ENCODE results near the gene SRR.

The SRR gene

DNA sequence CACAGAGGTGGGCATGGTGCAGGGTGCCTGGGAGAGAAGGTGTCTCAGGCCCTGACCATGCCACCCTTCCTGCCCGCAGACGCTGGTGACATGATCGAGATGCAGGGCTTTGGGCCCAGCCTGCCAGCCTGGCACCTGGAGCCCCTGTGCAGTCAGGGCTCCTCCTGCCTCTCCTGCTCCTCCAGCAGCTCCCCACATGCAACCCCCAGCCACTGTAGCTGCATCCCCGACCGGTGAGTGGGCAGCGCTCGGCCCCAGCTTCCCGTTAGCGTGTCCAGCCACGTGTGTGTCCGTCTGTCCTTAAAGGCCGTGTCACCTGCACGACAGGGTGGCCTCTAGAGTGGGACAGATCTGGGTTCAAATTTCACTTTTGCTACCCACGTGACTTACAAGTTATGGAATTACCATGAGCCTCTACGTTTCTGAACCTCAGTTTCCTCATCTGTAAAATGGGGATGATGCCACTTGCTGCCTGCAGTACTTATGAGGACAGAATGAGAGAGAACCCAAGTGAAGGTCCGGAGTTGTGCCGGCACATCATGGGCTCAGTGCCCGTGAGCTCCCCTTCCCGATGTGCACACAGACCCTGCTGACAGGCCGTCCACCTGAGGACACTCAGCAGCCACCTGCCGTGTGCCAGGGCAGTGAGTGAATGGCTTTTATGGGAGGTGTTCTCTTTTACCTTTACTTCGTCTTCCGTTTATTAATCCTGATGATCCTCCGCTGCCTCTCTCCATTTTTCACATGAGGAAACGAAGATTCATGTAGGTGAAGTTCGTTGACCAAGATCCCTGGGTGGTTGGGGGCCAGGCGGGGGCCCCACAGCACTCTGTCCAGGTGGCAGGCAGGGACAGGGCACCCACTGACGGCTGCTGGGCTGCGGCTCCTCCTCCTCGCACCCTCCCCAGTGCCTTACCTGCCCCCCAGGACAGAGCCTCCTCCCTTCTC lies 67.7 kb downstream of the SRR start:
- no peak for DNase-seq (ENCODE audit: low spot score)

DNA sequence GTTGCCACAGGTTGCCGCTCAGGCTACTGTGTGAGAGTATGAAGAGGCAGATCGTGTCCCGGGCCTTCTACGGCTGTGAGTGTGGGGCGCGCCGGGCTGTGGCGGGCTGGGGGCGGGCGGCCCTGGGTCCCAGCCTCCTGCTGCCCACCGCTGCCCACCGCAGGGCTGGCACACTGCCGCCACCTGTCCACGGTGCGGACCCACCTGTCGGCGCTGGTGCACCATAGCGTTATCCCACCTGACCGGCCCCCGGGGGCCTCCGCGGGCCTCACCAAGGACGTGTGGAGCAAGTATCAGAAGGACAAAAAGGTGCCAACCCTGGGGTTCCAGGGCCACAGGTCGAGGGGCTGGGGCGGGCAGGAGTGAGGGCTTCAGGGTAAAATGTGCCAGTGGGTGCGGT lies 68.4 kb downstream of the SRR start:
- DNase-seq (ENCODE audit: low spot score) = no peak

DNA sequence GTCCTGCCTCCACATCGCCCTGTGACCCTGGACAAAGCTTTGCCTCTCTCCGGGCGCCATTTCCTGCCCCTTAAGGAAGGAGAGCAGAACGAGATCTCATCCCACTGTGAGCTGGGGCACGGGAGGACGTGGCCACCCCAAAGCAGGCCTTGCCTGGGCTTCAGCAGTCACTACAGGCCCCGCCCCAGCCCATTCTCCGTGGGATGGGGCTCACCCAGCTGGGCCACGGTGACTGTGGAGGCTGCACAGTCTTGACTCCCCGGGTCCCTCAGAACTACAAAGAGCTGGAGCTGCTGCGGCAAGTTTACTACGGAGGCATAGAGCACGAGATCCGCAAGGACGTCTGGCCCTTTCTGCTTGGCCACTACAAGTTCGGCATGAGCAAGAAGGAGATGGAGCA lies 68.9 kb downstream of the SRR start:
- no peak for DNase-seq (ENCODE audit: low spot score)

DNA sequence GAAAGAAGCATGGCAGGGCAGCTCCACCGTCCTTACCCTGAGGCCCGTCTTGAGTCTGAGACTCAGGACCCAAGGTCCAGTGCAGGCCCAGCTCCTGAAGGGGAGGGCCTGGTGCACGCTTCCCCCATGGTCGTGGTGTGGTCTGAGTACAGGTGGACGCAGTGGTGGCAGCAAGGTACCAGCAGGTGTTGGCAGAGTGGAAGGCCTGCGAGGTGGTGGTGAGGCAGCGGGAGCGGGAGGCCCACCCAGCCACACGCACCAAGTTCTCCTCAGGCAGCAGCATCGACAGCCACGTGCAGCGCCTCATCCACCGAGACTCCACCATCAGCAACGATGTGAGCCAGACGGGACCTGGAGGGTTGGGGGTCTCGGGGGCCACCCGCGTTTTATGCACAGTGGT lies 69.4 kb downstream of the SRR start:
- DNase-seq (ENCODE audit: low spot score) = no peak

All from AG08395 (cell line).